Kidney (tissue), 14 donors: ENCODE results near the gene DENND2A. TPM values are rescaled to one million over a fixed set of nuclear protein-coding genes. Genes with fewer than 3 reads are reported as not detected.
A peak's percentile ranks its signal among the peaks of the same experiment; 100 is the strongest.

Source experiments
- DNase-seq, 5 donors: peaks; one replicate each; pipeline ENCODE4 v3.0.0-alpha.2; 2013 to 2020
- FAIRE-seq: peaks from 2 replicates; lab custom pipeline; 2012; peaks lifted over from hg19 to GRCh38; lab: Jason Lieb, UNC
- H3K27ac ChIP-seq, 2 donors: one replicate each; pipeline ENCODE4 v1.7.0; 2013; ENCODE audit warnings: low read depth in 2 of 2, low read length in 2 of 2, inconsistent platforms in 1 of 2
- H3K27me3 ChIP-seq: one replicate; pipeline ENCODE4 v1.7.1; 2013; ENCODE audit warnings: low read length, inconsistent platforms; ENCODE audit not compliant: control insufficient read depth, insufficient read depth
- H3K36me3 ChIP-seq, 3 donors: one replicate each; pipeline versions ENCODE4 v1.7.0 to v1.7.1; 2013; ENCODE audit warnings: low read length in 3 of 3, control low read depth in 1 of 3, inconsistent platforms in 1 of 3; ENCODE audit not compliant: insufficient read depth in 3 of 3, control insufficient read depth in 2 of 3
- H3K4me1 ChIP-seq, 3 donors: one replicate each; pipeline versions ENCODE4 v1.7.0 to v1.7.1; 2013; ENCODE audit warnings: low read length in 3 of 3, inconsistent platforms in 1 of 3, low read depth in 1 of 3; ENCODE audit not compliant: control insufficient read depth in 2 of 3, insufficient read depth in 2 of 3
- H3K4me3 ChIP-seq, 3 donors: one replicate each; pipeline versions ENCODE4 v1.7.0 to v1.8.1; 2013; ENCODE audit warnings: low read length in 3 of 3, control low read depth in 1 of 3, inconsistent platforms in 1 of 3
- H3K9ac ChIP-seq, 3 donors: one replicate each; pipeline versions ENCODE4 v1.7.0 to v1.7.1; 2013; ENCODE audit warnings: low read length in 3 of 3, control low read depth in 1 of 3, inconsistent platforms in 1 of 3
- H3K9me3 ChIP-seq, 3 donors: one replicate each; pipeline versions ENCODE4 v1.7.0 to v1.7.1; 2013; ENCODE audit warnings: low read length in 3 of 3, control low read depth in 1 of 3, inconsistent platforms in 1 of 3; ENCODE audit not compliant: control insufficient read depth in 2 of 3, insufficient read depth in 1 of 3
- CTCF ChIP-seq: IDR thresholded peaks from 3 replicates; pipeline ENCODE4 v1.5.1; 2012; ENCODE audit warnings: mild to moderate bottlenecking, moderate library complexity, borderline replicate concordance; ENCODE audit not compliant: insufficient read depth; ENCODE audit errors: extremely low read depth
- intact Hi-C: fragments of 100-400 bp; cut with DNase I; formaldehyde crosslinking; loops from one replicate; pipeline ENCODE4 v1.11.1; 2022
- polyA plus RNA-seq: library from polyadenylated mRNA; stranded (reverse); fragments of 350-450 nt; fragmentation: Illumina TruSeq; extraction: RNeasy Lipid Tissue Mini Kit (QIAGEN cat#74804); gene quantifications from one replicate; pipeline ENCODE4 v1.2.3, GENCODE V29; 2014; ENCODE audit warnings: low read depth, low replicate concordance; ENCODE audit not compliant: insufficient read depth
- total RNA-seq: library from RNA; stranded (reverse); fragmentation: NEBNext Ultra II Directional; extraction: Animal tissue kit (Norgen Biotek cat#: 25700); gene quantifications from one replicate; pipeline ENCODE4 v1.2.1, GENCODE V29; 2021
- donor health status: control.
- donor health status: control.
- donor health status: control.
- donor health status: control.
- donor health status: control.
- donor health status: DM: yes; HTN: yes; CAD: no.
- donor health status: Normal renal cell carcinoma (clear cell type).

The DENND2A gene
- total and polyA plus RNA-seq, 2 donors from 2014 or later: 6.5 to 18.0 TPM

GRCh38 chr7:140659856-140660255 is 19.2 kb upstream of the DENND2A start:
- Histone ChIP-seq H3K27me3 (no peaks in the 10 kb centered on the region), H3K36me3 (no peaks in the 10 kb centered on the region), H3K9me3 (no peaks in the 10 kb centered on the region), H3K9ac (no peak overlapping the region), H3K4me1 (peaks cover 0 to 8% (median 2%) of the 10 kb centered on the region in 3 donors), H3K27ac (no peak overlapping the region), H3K4me3 (no peak overlapping the region)
- FAIRE-seq: no peak
- no peak for DNase-seq
- intact Hi-C loops: no loop called here
- TF ChIP-seq CTCF: no peak

- no peaks in the 10 kb centered on the region for H3K9me3 ChIP-seq
- H3K27ac ChIP-seq: no peak overlapping the region
- no peak for FAIRE-seq
- no peaks in the 10 kb centered on the region for H3K36me3 ChIP-seq
- DNase-seq: no peak
- peaks cover 2 to 8% (median 5%) of the 10 kb centered on the region in 3 donors for H3K4me1 ChIP-seq
- intact Hi-C loops: no loop called here
- no peaks in the 10 kb centered on the region for H3K27me3 ChIP-seq
- H3K9ac ChIP-seq: no peak overlapping the region
- no peak overlapping the region for H3K4me3 ChIP-seq
- TF ChIP-seq CTCF: no peak
Measured at GRCh38 chr7:140657891-140658290, 17.3 kb upstream of the DENND2A start.

GRCh38 chr7:140656548-140657515 is 16.2 kb upstream of the DENND2A start:
- no peak for TF ChIP-seq CTCF
- Histone ChIP-seq H3K27me3 (no peaks in the 10 kb centered on the region), H3K9me3 (no peaks in the 10 kb centered on the region), H3K36me3 (no peaks in the 10 kb centered on the region), H3K9ac (peak overlapping the region in 1 of 3 donors; percentile 68), H3K27ac (peak overlapping the region; percentile 59 to 73), H3K4me1 (peaks cover 2 to 8% (median 5%) of the 10 kb centered on the region in 3 donors), H3K4me3 (peak overlapping the region in 2 of 3 donors; percentile 51 to 60)
- DNase-seq (peak in 3 of 5 donors; percentile 64 to 77 (median 73)), FAIRE-seq (no peak)
- intact Hi-C loops: no loop called here
